ENCODE measurements around the gene FREM1. TPM values are rescaled to one million over a fixed set of nuclear protein-coding genes. Genes with fewer than 3 reads are reported as not detected.

Gene FREM1
- total RNA-seq, 2 donors from 2014 or later = 8.6 to 21.0 TPM

- no peak for DNase-seq
- H3K27me3 Mint-ChIP-seq (ENCODE audit: insufficient read depth) = no peaks in the 10 kb centered on the region
- H3K9me3 ChIP-seq (ENCODE audit: control insufficient read depth, low read length) = peaks cover 11% of the 10 kb centered on the region
- H3K36me3 ChIP-seq (ENCODE audit: control insufficient read depth, insufficient read depth, low read length) = no peaks in the 10 kb centered on the region
- no peak overlapping the region for H3K9ac ChIP-seq (ENCODE audit: extremely low read depth, low read length, poor library complexity, severe bottlenecking)
- no peak overlapping the region for H3K4me3 Mint-ChIP-seq
- no peak overlapping the region for H3K4me3 ChIP-seq (ENCODE audit: low read length)
- H3K36me3 Mint-ChIP-seq (ENCODE audit: low read depth) = peaks cover 2% of the 10 kb centered on the region
- H3K27ac Mint-ChIP-seq = no peak overlapping the region
- no peak for TF ChIP-seq CTCF (conservative IDR thresholded peaks at IDR 0.05)
- no peak overlapping the region for H3K27ac ChIP-seq (ENCODE audit: low read depth, low read length)
- peaks cover 19% of the 10 kb centered on the region for H3K4me1 Mint-ChIP-seq
- peaks cover 13% of the 10 kb centered on the region for H3K9me3 Mint-ChIP-seq
- no peaks in the 10 kb centered on the region for H3K27me3 ChIP-seq (ENCODE audit: control insufficient read depth, insufficient read depth, low read length, poor library complexity, severe bottlenecking)
- 38 to 43% methylated on average over 1 of the region's 1 CpG for WGBS, 2 experiments (ENCODE audit: insufficient coverage in 1 of 2, insufficient read length in 1 of 2)
- no peaks in the 10 kb centered on the region for H3K4me1 ChIP-seq (ENCODE audit: control insufficient read depth, insufficient read depth, low read length)
Observed at GRCh38 chr9:14891332-14891731, 18.9 kb downstream of the FREM1 start.

DNA sequence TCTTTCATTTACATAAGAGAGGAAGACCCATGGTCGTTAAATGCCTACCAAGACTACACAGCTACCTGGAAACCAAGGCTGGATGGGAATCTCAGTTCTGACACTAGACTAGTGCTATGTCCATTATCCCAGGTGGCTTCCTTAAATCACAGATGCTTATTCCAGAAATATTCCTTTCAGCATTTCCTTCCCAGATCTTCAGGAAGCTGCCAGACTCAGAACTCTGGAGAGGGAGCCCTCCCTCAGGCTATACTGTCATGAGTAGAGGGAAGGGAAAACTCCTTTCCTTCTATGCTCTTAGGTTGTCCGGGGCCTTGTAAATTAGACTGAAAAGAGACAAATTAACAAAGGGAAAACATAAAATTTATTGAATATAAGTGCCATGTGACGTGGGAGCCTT lies 20.8 kb downstream of the FREM1 start:
- Mint-ChIP-seq H3K4me3 (no peak overlapping the region), H3K9me3 (peaks cover 2% of the 10 kb centered on the region), H3K27me3 (ENCODE audit: insufficient read depth) (no peaks in the 10 kb centered on the region), H3K4me1 (peaks cover 19% of the 10 kb centered on the region), H3K36me3 (ENCODE audit: low read depth) (no peaks in the 10 kb centered on the region), H3K27ac (no peak overlapping the region)
- no peaks in the 10 kb centered on the region for H3K4me1 ChIP-seq (ENCODE audit: control insufficient read depth, insufficient read depth, low read length)
- H3K27ac ChIP-seq (ENCODE audit: low read depth, low read length) = no peak overlapping the region
- WGBS, 2 experiments (ENCODE audit: insufficient coverage in 1 of 2, insufficient read length in 1 of 2) = 83 to 90% methylated on average over 2 to 3 of the region's 3 CpGs
- H3K36me3 ChIP-seq (ENCODE audit: control insufficient read depth, insufficient read depth, low read length) = no peaks in the 10 kb centered on the region
- no peaks in the 10 kb centered on the region for H3K27me3 ChIP-seq (ENCODE audit: control insufficient read depth, insufficient read depth, low read length, poor library complexity, severe bottlenecking)
- H3K4me3 ChIP-seq (ENCODE audit: low read length) = no peak overlapping the region
- H3K9ac ChIP-seq (ENCODE audit: extremely low read depth, low read length, poor library complexity, severe bottlenecking) = no peak overlapping the region
- DNase-seq = no peak
- no peak for TF ChIP-seq CTCF (conservative IDR thresholded peaks at IDR 0.05)
- H3K9me3 ChIP-seq (ENCODE audit: control insufficient read depth, low read length) = peaks cover 5% of the 10 kb centered on the region

DNA sequence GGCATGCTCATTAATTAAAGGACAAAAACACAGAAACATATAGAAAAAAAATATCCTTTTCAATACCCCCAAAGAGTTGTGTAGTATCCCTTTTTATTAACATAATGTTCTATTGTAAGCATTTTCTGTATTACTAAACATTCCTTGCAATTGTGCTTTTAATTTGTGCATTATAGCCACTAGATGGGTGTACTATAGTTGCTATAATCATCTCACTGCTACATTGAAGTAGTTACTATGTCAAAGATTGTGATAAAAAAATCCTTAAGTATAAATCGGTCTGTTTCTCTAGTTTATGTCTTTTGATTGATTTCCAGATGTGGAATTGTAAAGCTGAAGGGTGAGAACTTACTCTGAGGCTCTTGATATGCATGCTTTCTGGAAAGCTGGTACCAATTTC lies 21.4 kb downstream of the FREM1 start:
- H3K27me3 ChIP-seq (ENCODE audit: control insufficient read depth, insufficient read depth, low read length, poor library complexity, severe bottlenecking) = no peaks in the 10 kb centered on the region
- no peaks in the 10 kb centered on the region for H3K4me1 ChIP-seq (ENCODE audit: control insufficient read depth, insufficient read depth, low read length)
- H3K4me1 Mint-ChIP-seq = peaks cover 19% of the 10 kb centered on the region
- no peaks in the 10 kb centered on the region for H3K27me3 Mint-ChIP-seq (ENCODE audit: insufficient read depth)
- no peaks in the 10 kb centered on the region for H3K36me3 Mint-ChIP-seq (ENCODE audit: low read depth)
- no peak overlapping the region for H3K4me3 Mint-ChIP-seq
- no peak for DNase-seq
- H3K9ac ChIP-seq (ENCODE audit: extremely low read depth, low read length, poor library complexity, severe bottlenecking) = no peak overlapping the region
- TF ChIP-seq CTCF (conservative IDR thresholded peaks at IDR 0.05) = no peak
- WGBS, 2 experiments (ENCODE audit: insufficient coverage in 1 of 2, insufficient read length in 1 of 2) = 80% methylated on average over 1 of the region's 1 CpG; no CpG with 5 or more reads in 1 of the 2 experiments
- H3K27ac ChIP-seq (ENCODE audit: low read depth, low read length) = no peak overlapping the region
- no peaks in the 10 kb centered on the region for H3K9me3 Mint-ChIP-seq
- no peak overlapping the region for H3K27ac Mint-ChIP-seq
- H3K9me3 ChIP-seq (ENCODE audit: control insufficient read depth, low read length) = no peaks in the 10 kb centered on the region
- H3K4me3 ChIP-seq (ENCODE audit: low read length) = no peak overlapping the region
- no peaks in the 10 kb centered on the region for H3K36me3 ChIP-seq (ENCODE audit: control insufficient read depth, insufficient read depth, low read length)
